HL-60 (cell line): Measurements from ENCODE around the gene RAPSN.

Source experiments
- CTCF ChIP-seq: IDR thresholded peaks from one replicate; pipeline ENCODE4 v1.5.1; 2011; ENCODE audit warnings: low read length, control low read depth, inconsistent platforms; ENCODE audit not compliant: insufficient read depth
- GABPA ChIP-seq: IDR thresholded peaks from 2 replicates; pipeline ENCODE4 v1.6.1; 2012; ENCODE audit warnings: low read depth
- POLR2AphosphoS5 ChIP-seq: IDR thresholded peaks from 2 replicates; pipeline ENCODE4 v1.6.1; 2012; ENCODE audit warnings: low read depth
- REST ChIP-seq: IDR thresholded peaks from 2 replicates; pipeline ENCODE4 v1.6.1; 2012; ENCODE audit warnings: low read depth; ENCODE audit not compliant: insufficient replicate concordance
- SPI1 ChIP-seq: IDR thresholded peaks from 2 replicates; pipeline ENCODE4 v1.6.1; 2012; ENCODE audit warnings: low read depth, mild to moderate bottlenecking, borderline replicate concordance

GRCh38 chr11:47433157-47433556 is 15.8 kb downstream of the RAPSN start:
- TF ChIP-seq CTCF (no peak), POLR2AphosphoS5 (no peak), REST (no peak), GABPA (no peak), SPI1 (no peak)
